ENCODE results near the gene CAT. TPM values are rescaled to one million over a fixed set of nuclear protein-coding genes. Genes with fewer than 3 reads are reported as not detected.

The CAT gene
- polyA plus RNA-seq, 3 donors: 165 to 171 (median 166) TPM

DNA sequence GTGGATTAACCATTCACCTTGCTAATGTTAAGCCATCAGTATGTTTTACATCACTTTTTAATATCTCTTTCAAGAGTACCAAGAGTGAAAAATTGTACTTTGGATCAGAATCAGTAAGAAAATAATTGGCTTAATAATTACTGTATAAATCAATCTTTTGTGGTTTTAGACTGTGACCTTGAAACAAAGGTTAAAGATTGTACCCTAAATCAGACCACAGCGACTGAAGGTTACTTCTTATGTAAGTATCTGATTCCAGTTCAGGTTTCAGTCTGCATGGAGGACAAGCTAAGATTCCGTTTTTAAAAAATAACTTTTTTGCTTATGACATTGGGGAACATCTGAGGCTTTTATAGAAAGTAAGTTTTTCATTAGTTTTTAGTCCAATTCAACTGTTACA is 18.9 kb downstream of the CAT start:
- DNase-seq (ENCODE audit: low read depth in 3 of 3, low spot score in 2 of 3): no peak

DNA sequence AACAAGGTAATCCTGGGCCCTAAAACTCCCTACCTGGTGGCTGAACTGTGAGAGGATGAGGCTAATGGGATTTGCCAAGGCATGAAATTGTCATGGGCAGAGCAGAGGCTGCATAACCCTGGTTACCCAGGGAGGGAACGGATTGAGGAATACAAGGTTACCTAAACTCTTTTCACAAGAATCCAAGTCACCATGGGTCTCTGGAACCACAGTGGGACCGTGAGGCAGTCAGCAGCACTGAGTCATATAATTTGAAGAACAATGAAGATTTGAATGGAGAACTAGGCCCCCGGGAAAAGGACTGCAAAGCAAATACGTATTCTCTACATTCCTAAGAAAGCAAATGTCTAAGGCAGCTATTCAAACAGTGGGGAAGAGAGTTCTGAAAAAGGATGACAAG is 19.8 kb downstream of the CAT start:
- DNase-seq (ENCODE audit: low read depth in 3 of 3, low spot score in 2 of 3): no peak

GRCh38 chr11:34459507-34460162 is 20.9 kb downstream of the CAT start:
- no peak for DNase-seq (ENCODE audit: low read depth in 3 of 3, low spot score in 2 of 3)

DNA sequence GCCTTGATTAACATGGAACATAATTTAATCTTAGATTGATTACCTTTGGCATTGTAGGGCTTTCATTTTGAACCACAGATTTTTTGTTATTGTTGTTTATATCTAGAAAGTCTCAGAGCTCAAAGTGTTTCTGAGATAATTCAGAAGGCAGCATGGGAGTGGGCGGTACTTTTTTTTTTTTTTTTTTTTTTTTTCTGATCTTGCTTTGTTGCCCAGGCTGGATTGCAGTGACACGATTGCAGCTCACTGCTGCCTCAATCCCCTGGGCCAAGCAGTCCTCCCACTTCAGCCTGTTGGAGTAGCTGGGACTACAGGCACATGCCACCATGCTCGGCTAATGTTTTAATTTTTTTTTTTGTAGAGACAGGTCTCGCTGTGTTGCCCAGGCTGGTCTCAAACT is 21.5 kb downstream of the CAT start:
- DNase-seq (ENCODE audit: low read depth in 3 of 3, low spot score in 2 of 3): no peak

- no peak for DNase-seq (ENCODE audit: low read depth in 3 of 3, low spot score in 2 of 3)
Measured at GRCh38 chr11:34461215-34461614, 22.5 kb downstream of the CAT start.

DNA sequence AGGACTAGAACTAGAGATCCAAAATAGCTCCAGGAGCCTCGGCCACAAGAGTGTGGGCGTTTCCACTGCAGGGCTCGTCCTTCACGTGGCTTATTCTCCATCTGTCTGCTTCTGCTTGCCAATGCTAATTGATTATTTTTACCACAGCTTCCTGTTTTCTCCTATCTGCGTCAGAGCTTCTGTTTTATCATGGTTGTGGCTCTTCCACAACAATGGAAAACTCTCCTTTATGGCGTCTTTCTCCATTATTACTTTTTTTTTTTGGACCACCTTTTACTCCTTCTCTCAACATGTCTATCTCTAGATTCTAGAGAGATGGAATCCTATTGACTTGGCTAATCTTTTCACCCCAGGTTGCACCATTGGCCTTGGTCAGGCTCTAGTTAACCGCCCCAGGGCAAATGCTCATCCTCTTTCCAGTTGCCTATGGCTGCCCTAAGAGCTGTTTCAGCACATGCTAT is 25.9 kb downstream of the CAT start:
- DNase-seq (ENCODE audit: low read depth in 3 of 3, low spot score in 2 of 3): no peak

GRCh38 chr11:34466802-34467488 is 28.2 kb downstream of the CAT start:
- no peak for DNase-seq (ENCODE audit: low read depth in 3 of 3, low spot score in 2 of 3)

GRCh38 chr11:34468209-34468841 is 29.6 kb downstream of the CAT start:
- no peak for DNase-seq (ENCODE audit: low read depth in 3 of 3, low spot score in 2 of 3)

- no peak for DNase-seq (ENCODE audit: low read depth in 3 of 3, low spot score in 2 of 3)
Measured at GRCh38 chr11:34473603-34474169, 35.0 kb downstream of the CAT start.

DNA sequence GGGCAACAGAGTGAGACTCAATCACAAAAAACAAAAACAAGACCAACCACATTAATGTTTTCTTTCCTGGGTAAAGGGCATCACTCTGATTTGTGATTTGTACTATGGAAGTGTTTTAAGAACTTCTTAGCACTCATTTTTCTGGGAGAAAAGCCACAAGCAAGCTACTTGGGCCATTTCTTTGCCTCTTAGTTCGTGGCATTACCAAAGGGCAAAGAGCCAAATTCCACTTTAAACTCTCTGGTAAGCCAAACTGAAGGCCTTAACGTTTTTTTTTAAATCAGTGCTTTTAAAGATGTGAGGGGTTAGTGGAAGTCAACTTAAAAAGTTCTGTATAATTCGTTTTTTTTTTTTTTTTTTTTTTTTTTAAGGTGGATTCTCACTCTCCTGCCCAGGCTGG is 36.9 kb downstream of the CAT start:
- no peak for DNase-seq (ENCODE audit: low read depth in 3 of 3, low spot score in 2 of 3)

GRCh38 chr11:34476849-34477248 is 38.1 kb downstream of the CAT start:
- no peak for DNase-seq (ENCODE audit: low read depth in 3 of 3, low spot score in 2 of 3)

DNA sequence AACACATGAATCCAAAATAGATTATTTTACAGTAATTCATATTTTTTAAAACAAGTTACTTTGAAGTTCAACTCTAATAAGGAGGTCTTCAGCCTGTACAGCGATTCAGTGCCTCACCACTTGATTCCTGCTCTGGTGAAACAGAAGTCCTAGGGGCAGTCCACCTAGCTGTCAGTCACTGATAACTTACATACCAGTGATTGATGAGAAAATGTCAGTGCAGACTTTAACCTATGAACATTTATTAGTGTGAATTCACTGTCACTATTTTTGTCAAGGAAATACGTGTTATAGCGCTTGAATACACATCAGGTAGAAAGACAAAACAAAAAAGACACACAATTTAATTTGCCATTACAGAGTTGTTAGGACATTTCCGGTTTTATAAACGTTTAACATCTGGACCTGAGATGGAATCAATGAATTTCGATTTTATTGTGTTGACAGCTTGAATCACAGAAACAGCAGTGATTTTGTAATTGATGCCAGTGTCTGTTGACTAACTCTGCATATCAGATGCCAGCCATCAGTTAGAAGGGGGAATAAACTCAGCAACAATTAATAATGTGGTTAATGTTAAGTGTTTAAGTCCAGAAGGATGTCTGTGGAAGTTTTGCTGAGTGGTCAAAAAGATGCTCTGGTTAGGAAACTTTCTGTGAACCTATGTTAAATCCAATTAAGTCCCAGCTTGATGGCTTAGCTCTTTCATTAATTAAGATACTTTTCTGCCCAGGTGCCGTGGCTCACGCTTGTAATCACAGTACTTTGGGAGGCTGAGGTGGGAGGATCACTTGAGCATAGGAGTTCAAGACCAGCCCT is 40.3 kb downstream of the CAT start:
- DNase-seq (ENCODE audit: low read depth in 3 of 3, low spot score in 2 of 3): no peak

DNA sequence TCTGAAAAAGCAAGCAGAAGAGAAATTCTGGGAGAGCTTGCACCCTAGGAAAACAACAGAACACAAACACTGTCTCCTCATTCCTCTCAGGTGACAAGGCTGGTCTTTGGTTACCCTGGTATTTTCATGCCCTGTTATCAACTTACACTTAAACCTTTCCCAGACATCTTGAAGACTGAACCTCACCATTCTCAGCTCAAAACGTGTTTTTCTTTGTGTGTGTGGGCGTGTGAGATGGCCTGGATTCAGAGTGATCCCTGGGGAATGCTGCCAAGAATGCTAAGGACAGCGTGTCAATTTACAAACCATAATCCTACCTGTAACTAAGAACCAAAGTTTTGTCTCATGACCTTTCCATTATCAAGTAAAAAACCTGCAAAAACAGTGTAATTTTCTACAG is 41.6 kb downstream of the CAT start:
- no peak for DNase-seq (ENCODE audit: low read depth in 3 of 3, low spot score in 2 of 3)

DNA sequence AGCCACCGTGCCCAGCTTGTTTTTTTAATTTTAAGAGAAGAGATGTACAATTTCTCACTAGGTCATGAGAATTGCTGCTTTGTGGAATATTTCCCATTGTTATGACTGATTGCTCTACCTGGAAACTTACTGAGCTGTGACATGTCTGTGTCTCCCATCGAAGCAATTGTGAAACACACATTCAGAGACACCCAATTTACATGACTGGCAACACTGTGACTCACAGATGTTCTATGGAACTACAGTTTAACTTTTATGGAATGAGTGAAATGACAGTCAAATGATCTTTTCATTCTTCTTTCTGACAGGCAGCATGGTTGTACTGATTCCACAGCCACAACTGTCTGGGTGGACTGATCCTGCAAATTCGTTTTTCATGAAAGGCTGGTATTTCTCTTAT is 42.6 kb downstream of the CAT start:
- DNase-seq (ENCODE audit: low read depth in 3 of 3, low spot score in 2 of 3): no peak

DNA sequence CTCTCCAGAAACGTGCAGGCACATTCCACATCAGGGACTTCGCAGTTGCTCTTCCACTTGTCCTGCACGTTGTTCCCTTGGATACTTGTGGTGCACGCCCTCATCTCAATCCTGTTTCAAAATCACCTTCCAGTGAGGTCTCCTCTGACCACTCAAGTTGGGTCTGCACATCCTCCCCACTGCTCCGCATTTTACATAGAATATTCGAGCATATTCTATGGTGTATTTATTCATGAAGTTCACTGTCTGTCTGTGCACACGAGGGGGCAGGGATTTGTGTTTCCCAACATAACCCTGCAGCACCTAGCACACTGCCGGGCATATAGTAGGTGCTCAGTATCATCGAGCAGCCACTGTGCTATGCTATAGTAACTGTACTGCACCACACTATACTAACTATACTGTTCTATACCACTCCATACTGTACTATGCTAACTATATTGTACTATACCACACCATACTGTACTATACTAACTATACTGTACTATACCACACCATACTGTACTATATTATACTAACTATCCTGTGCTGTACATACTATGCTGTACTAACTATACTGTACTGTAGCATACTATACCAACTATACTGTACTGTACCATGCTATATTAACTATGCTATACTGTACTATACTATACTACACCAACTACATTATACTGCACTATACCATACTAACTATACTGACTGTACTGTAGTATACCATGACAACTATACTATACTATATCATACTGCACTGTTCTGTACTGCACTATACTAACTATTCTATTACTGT is 44.6 kb downstream of the CAT start:
- no peak for DNase-seq (ENCODE audit: low read depth in 3 of 3, low spot score in 2 of 3)

DNA sequence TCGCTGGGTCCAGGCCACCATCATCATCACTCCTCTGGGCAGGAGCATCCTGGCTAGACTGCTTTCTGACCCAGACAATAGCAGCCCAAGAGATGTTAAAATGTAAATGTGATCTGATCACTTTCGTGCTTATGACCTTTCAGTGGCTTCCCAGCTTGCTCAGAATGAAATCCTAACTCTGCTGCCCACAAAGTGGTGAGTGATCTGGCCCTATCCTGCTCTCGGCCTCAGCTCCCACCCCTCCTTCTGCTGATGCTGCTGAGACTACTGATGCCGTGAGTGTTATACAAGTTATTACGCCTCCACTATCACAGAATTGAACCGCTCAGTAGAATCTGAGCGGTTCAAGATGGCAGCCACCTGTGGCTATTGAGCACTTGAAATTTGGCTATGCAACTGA is 48.7 kb downstream of the CAT start:
- no peak for DNase-seq (ENCODE audit: low read depth in 3 of 3, low spot score in 2 of 3)

DNA sequence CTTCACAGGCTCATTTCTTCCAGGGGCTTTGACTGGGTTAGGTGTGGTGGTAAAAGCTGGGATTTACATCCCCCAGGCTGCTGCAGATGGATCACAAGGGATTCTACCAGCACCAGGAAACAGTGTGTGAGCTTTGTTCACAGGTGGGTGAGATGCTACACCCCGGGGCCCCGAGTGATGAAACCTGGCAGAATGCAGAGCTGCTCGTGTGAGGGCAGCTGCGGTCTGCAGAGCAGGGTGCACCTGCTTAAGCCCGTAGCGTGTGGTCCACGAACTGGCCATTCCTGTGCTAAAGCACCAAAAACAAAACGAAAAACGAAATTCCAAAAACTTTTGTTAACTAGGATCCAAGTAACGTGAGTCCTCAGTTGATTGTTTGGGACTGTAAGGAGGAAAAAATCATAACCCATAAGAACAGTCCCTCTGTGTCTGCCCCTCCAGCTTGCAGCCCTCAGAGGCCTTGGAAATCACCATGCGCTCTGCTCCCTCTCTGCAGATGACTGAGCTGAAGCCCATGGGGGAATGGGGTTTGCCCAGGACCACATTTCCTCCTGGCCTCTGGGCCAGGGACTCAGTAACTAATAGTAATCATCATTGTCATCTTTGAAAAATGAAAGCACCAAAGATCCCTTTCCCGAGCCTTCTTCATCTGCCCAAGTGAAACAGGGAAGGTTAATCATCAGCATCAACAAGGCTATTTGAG is 50.3 kb downstream of the CAT start:
- DNase-seq (ENCODE audit: low read depth in 3 of 3, low spot score in 2 of 3): no peak

DNA sequence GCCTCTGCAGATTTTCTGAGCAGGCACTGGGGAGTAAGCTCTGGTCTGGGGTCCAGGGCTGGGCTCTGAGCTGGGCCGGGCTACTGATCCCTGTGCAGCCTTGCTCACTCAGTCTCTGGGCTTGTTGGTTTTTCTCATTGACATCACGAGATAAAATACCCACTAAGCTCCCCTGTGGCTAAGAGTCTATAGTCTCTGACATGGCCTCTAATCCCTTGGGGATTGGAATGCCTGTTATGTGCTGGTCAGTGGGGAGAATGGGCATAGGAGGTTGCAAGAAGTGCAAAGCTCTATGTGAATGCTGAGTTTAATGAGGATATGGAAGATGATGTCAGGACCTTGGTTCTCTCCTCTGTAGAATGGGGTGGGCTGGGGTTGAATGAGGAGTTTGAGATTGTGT is 51.6 kb downstream of the CAT start:
- no peak for DNase-seq (ENCODE audit: low read depth in 3 of 3, low spot score in 2 of 3)

DNA sequence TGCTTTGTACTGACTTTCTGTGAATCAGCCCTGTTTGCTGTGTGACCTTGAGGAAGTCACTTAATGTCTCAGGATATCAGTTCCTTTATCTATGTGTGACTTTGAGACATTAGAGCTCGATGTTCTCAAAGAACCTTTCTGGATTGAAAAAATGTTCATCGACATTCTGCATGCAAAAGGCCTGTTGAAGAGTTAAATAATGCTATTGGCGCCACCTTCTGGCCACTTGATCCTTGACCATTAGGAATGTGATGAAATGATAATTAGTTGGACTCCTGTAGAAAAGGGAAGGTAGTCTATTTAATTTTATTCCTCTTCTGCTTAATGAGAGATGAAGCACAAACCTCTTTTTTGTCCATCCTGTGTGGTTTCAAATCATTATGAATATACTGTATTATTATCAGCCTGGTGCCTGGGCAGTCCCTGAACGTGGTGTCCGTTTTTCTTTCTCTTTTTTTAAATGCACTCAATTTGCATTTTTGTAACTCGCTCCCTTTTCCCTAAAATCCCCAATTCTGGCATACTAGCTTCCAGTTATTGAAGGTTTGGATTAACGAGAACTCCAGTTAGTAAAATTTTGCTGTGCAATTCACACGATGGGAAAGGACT is 54.2 kb downstream of the CAT start:
- peak in 1 of 3 donors; percentile 37 for DNase-seq (ENCODE audit: low read depth in 3 of 3, low spot score in 2 of 3)
